OCI-LY7 (cell line): Measurements from ENCODE around the gene TNS3.

Experiments
- EZH2phosphoT487 ChIP-seq: fragments of 200-600 bp; sonication (generic); IDR thresholded peaks from 2 replicates; pipeline ENCODE4 v1.6.1; 2018; ENCODE audit warnings: low read depth, borderline replicate concordance, mild to moderate bottlenecking, mixed run types, antibody characterized with exemption, low read length, moderate library complexity, mixed read lengths
- TF ChIP-seq, protein P1 (sequence below): fragments of 200-600 bp; sonication (generic); conservative IDR thresholded peaks from 2 replicates; pipeline ENCODE4 v1.5.1; 2014; ENCODE audit warnings: mild to moderate bottlenecking, antibody characterized with exemption, low read length, moderate library complexity, mixed read lengths

GRCh38 chr7:47300472-47301104 lies 281.3 kb downstream of the TNS3 start:
- TF ChIP-seq, protein P1, sequence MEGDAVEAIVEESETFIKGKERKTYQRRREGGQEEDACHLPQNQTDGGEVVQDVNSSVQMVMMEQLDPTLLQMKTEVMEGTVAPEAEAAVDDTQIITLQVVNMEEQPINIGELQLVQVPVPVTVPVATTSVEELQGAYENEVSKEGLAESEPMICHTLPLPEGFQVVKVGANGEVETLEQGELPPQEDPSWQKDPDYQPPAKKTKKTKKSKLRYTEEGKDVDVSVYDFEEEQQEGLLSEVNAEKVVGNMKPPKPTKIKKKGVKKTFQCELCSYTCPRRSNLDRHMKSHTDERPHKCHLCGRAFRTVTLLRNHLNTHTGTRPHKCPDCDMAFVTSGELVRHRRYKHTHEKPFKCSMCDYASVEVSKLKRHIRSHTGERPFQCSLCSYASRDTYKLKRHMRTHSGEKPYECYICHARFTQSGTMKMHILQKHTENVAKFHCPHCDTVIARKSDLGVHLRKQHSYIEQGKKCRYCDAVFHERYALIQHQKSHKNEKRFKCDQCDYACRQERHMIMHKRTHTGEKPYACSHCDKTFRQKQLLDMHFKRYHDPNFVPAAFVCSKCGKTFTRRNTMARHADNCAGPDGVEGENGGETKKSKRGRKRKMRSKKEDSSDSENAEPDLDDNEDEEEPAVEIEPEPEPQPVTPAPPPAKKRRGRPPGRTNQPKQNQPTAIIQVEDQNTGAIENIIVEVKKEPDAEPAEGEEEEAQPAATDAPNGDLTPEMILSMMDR, result no peak
- no peak for TF ChIP-seq EZH2phosphoT487
